Superior temporal gyrus (tissue), 1 donor: Measurements from ENCODE around the gene CEL.
"Not testable (repeated sequence)": the region's sequence is repeated elsewhere in the genome, so short reads cannot be mapped to it uniquely, and the experiment has no call there.

ENCODE experiments used
- DNase-seq: peaks from one replicate; pipeline ENCODE4 v3.0.0-alpha.2; 2016; ENCODE audit errors: extremely low spot score

Gene CEL

DNA sequence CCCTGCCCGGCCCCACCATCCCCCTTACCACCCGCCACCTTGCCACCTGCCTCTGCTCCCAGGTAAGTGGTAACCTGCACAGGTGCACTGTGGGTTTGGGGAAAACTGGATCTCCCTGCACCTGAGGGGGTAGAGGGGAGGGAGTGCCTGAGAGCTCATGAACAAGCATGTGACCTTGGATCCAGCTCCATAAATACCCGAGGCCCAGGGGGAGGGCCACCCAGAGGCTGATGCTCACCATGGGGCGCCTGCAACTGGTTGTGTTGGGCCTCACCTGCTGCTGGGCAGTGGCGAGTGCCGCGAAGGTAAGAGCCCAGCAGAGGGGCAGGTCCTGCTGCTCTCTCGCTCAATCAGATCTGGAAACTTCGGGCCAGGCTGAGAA is at the start of gene CEL:
TSS of gene CEL (plus strand) at position 218 of the 382 bp plus-strand sequence. CDS start at position 240, 22 bp downstream.
- not testable (repeated sequence) for DNase-seq

DNA sequence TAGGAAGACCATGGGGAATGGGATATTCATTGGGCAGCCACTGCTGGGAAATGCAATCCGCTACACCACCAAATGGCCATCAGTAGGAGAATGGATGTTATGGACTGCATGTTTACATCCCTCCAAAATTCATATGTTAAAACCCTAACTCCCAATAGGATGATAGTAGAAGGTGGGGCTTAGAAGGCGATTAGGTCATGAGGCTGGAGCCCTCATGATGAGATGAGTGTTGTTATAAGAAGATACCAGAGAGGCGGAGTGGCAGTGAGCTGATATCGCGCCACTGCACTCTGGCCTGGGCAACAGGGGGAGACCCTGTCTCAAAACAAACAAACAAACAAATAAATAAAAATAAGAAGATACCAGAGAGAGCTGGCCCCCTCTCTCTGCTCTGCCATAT is 47.1 kb upstream of the CEL start:
- DNase-seq: no peak

DNA sequence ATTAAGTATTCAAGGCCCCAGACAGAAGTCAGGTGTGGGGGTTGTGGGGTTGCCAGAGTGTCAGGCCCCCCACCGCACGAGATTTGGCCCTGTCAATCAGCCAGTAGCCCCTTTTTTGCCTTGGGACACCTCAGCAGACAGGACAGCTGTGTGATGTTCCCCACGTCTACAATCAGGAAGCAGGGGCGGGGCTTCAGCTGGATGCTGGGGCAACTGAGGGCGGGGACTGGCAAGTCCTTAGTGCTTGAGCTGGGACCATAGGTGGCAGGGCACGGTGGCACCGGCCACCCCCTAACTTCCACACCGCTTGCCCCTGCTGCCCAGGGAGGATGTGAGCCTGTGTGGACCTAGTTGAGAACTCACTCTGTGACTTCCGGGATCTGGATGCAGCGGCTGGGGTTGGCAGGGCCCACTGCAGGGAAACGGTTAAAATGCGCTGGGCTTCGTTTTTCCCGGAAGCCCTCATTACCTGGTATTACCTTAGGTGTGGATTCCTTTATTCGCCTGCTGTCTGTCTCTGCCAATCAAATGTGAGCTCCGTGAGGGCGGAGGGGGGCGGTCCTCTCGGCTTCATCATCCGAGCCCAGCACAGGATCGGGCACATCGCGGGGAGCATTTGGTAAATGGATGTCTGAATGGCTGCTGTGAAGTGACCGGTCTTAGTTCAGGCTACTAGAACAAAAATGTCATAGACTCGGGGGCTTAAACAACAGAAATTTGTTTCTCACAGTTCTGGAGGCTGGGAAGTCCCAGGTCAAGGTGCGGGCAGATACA is 38.5 kb upstream of the CEL start:
- DNase-seq: no peak

DNA sequence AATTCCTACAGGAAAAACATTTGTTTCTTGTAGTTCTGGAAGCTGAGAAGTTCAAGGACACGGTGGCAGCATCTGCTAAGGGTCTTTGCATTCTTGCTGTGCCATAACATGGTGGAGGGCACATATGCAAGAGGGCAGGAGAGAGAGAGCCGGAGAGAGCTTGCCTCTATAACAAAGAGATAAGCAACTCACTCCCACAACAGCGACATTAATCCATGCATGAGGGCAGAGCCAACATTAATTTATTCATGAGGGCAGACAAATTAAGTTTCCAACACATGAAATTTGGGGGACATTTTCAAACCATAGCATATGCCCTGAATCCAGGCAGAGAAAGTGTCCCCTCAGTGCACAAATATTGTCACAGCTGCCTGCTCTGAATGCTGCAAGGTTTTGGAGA is 35.4 kb upstream of the CEL start:
- no peak for DNase-seq

DNA sequence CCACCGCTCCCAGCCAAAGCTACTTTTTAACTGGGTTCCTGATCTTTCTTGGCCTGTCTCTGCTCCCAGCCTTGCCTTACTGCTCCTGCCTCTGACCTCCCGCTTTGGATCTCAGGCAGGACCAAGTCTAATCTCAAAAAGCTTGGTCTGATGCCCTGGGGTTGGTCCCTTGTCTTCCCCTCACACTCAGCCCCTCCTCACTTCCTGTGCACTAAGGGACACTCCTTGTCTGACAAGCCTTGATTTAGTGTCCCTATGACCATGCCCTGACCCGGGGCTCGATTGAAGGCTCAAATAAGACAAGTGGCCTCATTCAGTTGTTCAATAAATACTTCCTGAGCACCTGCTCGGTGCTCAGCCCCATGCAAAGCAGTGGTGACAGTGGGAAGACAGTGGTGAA is 34.6 kb upstream of the CEL start:
- no peak for DNase-seq

DNA sequence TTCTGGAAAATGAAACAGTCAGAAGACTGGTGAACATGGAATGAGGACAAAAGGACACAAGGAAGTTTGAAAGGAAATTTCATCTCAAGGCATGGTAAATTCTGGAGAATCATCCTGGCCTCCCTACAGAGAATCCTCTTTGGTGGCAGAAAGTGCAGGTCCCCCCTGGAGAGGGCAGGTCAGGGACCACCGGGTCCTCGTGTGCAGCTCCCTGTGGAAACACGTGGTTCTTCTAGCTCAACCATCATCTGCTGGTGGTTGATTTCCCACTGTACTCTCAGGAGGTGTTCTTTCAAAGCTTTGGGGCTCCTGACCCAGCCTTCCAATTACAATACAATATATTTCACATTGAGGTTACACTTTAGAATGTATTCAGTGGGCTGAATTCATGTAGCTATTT is 33.6 kb upstream of the CEL start:
- no peak for DNase-seq

DNA sequence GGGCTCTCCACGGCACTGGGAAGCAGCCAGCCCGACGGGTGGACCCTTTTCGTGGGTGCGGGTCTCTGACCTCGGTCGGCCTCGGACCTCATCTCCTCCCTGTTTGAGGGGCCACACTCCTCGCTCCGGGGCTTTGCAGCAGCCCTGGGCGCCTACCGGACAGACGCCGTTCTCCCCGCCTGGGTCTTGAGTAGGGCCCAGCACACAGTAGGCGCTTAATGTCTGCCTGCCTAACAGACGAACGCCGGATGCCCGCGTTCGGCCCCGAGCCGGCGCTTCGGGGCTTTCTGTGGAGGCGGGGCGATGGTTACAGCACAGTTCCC is 31.8 kb upstream of the CEL start:
- DNase-seq: no peak

DNA sequence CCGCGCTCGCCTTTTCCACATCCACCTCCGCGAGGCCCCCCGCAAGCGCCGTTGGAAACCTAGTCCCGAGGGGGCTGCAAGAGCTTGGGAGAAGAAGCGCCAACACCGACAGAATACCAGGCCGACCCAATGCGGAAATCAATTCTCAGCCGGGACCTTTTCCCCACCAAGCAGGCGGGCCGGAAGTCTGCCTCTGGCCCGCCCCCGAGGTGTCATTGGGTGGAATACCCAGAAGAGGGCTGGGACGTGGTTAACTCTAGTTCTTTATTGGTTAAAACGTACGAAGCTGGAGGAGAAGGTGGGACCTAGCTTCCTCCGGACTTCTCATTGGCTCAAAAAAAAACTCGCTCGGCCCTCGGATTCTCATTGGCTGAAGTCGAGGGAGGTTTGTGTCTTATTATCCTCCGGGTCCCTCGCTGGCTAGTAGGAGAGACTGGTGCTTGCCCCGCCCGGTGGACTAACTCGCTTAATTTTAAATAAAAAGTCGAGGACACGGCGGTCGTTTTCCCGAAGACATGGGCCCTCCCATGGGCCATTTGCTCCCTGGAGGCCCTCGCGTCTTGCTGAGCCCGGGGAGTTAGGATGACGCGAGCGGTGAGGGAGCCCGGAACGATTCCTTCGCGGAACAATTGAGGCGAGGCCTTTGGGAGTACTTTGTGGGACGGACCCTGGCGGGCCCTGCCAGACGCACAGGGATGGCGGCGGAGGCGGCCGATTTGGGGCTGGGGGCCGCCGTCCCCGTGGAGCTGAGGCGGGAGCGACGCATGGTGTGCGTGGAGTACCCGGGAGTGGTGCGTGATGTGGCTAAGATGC is 31.3 kb upstream of the CEL start, which contains the start of gene GTF3C5:
TSS of gene GTF3C5 (plus strand) at position 681 of the 813 bp plus-strand sequence. CDS start at position 696, 15 bp downstream.
- DNase-seq: peak; percentile 100

DNA sequence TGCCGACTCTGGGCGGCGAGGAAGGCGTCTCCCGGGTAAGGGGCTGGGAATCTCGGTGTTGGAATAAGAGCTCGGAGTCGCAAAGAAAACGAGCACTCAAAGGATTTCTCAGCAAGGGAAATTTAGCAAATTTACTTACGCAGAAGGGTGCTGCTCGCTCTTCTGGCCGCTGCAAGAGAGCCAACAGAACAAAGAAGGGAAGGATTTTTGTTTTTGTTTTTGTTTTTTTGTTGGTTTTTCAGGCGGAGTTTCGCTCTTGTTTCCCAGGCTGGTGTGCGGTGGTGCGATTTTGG is 30.7 kb upstream of the CEL start:
- no peak for DNase-seq

DNA sequence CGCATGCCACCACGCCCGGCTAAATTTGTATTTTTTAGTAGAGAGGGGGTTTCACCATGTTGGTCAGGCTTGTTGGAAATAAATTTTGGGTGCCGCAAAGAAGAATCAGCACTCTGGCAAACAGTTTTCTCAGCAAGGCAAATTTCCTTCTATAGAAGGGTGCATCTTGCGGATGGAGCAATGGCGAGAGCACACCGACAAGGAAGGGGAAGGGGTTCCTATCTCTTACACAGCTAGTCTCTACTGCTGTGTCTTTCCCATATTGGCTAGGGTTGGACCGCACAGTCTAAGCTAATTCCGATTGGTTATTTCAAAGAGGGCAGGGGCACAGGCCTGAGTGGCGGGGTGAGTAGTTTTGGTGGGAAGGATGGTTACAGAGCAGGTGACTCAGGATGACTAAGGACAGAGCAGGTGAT is 30.3 kb upstream of the CEL start:
- no peak for DNase-seq

DNA sequence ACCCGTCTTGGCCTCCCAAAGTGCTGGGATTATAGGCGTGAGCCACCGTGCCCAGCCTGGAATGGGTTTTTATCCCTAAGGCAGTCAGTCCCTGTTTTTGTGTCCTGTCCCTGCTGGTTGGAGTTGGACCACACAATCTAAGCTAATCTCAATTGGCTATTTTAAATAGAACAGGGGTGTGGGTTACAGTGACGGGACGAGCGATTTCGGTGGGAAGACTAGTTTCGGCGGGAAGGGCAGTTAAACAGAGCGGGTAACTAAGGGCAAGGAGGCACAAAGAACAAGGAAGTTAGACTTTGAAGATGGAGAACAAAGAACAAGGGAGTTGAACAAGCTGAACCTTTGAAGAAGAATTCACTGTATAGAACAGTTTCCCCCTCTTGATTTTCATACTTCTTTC is 29.6 kb upstream of the CEL start:
- no peak for DNase-seq

DNA sequence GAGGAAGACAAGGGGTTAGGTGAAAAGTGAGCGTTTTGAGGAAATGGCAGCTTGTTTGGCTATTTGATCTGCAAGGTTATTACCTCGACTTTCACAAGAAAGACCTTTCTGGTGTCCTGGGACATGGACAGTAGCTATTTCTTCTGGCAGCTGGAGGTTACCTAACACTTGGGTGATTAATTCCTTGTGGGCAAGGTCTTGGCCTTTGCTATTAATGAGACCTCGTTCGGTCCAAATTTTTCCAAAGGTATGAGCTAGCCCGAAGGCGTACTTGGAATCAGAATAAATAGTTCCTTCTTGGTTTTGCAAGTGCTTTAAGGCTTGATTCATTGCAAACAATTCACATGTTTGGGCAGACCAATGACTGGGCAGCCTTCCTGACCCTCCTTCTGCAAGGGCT is 26.1 kb upstream of the CEL start:
- no peak for DNase-seq

DNA sequence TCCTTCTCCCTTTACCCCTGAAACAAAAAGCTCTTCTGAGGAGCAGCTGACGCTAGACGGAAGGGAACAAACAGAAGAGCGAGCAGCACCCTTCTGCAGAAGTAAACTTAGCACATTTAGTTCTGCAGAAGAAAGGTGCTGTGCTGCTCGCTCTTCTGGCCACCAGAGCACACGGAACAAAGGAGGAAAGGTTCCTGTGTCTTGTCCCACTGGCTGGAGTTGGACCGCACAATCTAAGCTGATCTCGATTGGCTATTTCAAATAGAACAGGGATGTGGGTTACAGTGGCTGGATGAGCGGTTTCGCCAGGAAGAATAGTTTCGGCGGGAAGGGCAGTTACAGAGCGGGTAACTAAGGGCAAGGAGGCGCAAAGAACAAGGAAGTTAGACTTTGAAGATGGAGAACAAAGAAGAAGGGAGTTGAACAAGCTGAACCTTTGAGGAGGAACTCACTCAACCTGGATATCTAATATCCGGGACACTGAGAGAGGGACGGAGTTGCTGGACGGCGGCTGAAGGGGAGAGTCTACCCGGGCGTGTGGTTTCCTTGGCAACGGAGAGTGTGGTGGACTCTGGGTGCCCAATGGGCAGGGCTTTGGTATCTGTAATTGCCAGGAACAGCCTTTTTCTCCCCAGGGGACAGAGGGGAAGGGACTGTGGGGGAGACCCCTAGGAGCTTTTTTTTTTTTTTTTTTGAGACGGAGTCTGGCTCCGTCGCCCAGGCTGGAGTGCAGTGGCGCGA is 23.8 kb upstream of the CEL start:
- DNase-seq: no peak

DNA sequence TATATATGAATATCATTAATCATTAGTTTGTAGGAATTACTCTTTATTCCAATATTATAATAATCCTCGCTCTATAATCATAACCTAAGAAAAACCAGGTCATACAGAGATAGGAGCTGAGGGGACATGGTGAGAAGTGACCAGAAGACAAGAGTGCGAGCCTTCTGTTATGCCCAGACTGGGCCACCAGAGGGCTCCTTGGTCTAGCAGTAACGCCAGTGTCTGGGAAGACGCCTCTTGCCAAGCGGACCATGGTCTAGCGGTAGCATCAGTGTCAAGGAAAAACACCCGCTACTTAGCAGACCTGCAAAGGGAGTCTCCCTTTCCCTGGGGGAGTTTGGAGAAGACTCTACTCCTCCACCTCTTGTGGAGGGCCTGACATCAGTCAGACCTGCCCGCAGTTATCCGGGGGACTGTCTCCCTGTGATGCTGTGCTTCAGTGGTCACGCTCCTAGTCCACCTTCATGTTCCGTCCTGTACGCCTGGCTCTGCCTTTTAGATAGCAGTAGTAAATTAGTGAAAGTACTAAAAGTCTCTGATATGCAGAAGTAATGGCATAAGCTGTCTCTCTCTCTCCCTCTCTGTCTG is 20.8 kb upstream of the CEL start:
- DNase-seq: peak; percentile 69

DNA sequence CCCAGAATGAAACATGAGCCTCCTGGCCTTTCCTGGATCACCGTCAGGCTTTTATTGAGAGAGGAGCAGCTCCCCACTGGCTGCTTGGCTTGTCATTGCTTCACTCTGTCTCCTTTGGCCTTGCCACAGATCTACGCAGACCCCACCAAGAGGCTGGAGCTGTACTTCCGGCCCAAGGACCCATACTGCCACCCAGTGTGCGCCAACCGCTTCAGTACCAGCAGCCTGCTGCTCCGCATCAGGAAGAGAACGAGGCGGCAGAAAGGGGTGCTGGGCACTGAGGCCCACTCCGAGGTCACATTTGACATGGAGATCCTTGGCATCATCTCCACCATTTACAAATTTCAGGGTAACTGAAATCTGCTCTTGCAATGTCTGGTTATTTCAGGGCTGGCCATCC is 19.8 kb upstream of the CEL start:
- no peak for DNase-seq

DNA sequence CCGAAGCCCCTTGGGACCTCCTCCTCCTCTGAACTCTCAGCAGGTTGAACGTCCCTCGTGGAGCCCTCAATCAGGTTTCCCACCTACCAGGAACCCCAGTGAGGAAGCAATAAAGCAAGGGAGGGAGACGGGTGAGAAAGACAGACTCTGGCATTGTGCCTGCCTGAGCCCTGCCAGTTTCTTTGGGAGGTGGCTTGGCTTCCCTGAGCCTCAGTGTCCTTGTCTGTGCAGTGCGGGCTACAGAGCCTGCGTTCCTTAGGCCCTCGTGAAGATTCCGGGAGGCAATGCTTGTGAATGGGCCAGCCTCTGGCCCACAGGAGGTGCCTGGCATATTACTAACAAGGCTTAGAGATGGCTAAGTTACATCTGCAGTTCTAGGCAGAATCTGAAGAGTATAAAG is 19.1 kb upstream of the CEL start:
- DNase-seq: no peak

DNA sequence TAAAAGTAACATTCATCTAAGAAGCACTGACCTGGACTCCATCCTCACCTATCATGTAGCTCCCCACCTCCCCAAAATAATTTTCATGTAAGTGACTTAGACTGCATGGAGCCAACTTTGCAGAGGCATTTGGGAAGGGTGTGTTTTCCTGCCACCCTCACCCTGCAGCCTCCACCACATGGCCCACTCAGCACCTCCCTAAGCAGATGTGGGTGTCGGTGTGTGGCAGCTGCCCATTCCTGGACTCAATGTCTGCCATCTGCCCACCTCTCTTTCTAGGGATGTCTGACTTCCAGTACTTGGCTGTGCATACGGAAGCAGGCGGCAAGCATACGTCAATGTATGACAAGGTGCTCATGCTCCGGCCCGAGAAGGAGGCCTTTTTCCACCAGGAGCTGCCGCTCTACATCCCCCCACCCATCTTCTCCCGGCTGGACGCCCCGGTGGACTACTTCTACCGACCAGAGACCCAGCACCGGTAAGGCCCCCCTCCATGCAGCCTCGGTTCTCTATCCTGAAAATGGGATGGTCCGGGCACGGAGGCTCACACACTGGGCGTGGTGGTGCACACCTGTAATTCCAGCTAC is 18.2 kb upstream of the CEL start:
- DNase-seq: no peak

DNA sequence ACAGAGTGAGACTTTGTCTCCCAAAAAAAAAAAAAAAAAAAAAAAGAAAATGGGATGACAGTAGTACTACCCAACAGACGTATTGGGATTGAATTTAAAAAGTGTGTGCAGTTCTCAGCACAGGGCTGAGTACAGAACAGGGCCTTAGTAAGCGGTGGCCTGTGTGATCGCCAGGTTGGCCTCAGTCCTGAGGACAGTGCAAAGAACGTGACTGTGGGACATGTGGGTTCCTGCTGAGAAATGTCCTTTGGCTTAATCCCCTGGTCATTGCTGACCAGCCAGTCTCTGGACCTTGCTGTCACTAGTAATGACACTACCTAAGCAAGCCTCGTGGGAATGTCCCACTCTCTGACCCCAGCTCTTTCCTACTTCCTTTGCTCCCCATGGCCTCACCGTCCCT is 17.7 kb upstream of the CEL start:
- DNase-seq: no peak

DNA sequence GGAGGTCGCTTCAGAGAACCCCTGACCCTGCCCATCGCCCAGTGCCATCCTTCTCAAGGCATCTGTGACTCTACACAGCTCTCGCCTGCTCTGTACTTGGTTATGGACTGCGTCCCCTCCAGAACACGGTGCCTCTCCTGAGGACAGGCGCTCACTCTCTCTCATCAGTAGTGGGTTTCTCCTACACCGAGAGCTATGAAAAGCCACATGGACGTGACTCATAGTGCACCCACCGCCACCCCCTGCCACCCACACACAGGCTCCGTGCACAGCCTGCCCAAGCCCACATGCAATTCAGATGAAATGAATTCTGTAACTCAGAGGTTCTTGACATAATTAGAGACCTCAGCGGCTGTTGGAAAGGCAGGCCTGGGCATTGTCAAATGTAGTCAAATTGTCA is 17.1 kb upstream of the CEL start:
- no peak for DNase-seq

DNA sequence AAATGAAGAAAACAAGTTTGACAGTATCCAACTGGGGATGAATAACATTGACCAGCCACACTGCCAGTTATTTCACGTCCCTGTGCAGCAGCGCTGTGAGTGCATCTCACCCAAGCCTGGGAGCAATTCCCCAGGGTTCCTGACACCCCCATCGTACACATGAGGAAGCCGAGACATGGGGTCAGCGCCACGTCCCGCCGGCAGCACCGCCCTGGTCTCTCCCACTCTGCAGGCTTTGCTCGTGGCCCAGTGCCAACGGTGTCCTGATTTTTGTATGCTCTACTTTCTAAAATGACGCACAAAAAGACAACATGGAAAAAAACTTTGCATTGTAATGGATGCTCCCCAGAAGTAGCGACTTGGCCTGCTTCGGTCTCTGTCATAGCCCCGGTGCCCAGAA is 16.6 kb upstream of the CEL start:
- DNase-seq: no peak

DNA sequence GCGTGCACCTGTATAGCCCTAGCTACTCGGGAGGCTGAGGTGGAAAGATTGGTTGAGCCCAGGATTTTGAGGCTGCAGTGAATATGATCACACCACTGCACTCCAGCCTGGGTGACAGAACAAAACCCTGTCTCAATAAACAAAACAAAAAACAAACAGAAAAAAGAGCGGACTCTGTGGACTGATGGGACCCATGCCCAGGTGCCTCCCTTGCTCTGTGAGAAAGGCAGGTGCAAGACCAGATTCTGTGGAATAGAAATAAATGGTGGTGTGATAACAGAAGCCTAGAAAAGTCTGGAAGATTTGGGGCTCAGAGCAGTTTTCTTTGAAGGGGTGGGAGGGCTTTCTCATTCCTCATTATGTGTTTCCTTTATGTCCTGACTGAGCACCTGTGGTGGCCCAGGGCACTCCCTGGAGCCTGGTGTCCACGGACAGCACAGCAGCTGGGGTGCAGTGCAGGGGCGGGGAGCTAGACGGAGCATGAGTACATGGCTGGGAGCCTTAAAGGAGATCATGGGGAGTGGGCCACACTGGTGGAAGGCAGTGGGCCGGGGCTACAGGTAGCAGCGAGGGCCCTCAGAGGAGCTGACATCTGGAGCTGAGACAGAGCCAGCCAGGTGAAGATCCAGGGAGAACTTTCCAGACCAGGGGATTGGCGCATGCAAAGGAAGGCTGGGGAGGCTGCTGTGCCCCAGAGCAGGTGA is 15.4 kb upstream of the CEL start:
- DNase-seq: no peak
